Measurements from ENCODE around the gene TMEM169.
"Not testable (repeated sequence)": the region's sequence is repeated elsewhere in the genome, so short reads cannot be mapped to it uniquely, and the experiment has no call there.

The TMEM169 gene

GRCh38 chr2:216131175-216131926 is 49.6 kb downstream of the TMEM169 start:
- DNase-seq (ENCODE audit: low read depth): no peak

GRCh38 chr2:216132585-216132984 is 50.9 kb downstream of the TMEM169 start:
- no peak for DNase-seq (ENCODE audit: low read depth)

- DNase-seq (ENCODE audit: low read depth): no peak
These were observed 51.7 kb downstream of the TMEM169 start for GRCh38 chr2:216133397-216133796.

GRCh38 chr2:216134958-216135541 is 53.3 kb downstream of the TMEM169 start:
- no peak for DNase-seq (ENCODE audit: low read depth)

GRCh38 chr2:216139884-216140283 is 58.2 kb downstream of the TMEM169 start:
- no peak for DNase-seq (ENCODE audit: low read depth)

- DNase-seq (ENCODE audit: low read depth): not testable (repeated sequence)
These were observed 59.8 kb downstream of the TMEM169 start for GRCh38 chr2:216141516-216141915.

GRCh38 chr2:216142540-216142939 is 60.8 kb downstream of the TMEM169 start:
- DNase-seq (ENCODE audit: low read depth): no peak

GRCh38 chr2:216144372-216144771 is 62.7 kb downstream of the TMEM169 start:
- no peak for DNase-seq (ENCODE audit: low read depth)

GRCh38 chr2:216144857-216145256 is 63.1 kb downstream of the TMEM169 start:
- DNase-seq (ENCODE audit: low read depth): no peak

GRCh38 chr2:216146573-216146972 is 64.9 kb downstream of the TMEM169 start:
- DNase-seq (ENCODE audit: low read depth): no peak

- DNase-seq (ENCODE audit: low read depth): no peak
These were observed 65.7 kb downstream of the TMEM169 start for GRCh38 chr2:216147172-216148131.

- DNase-seq (ENCODE audit: low read depth): no peak
These were observed 67.3 kb downstream of the TMEM169 start for GRCh38 chr2:216148983-216149382.

GRCh38 chr2:216149741-216150140 is 68.0 kb downstream of the TMEM169 start:
- no peak for DNase-seq (ENCODE audit: low read depth)

GRCh38 chr2:216151313-216152025 is 69.8 kb downstream of the TMEM169 start:
- no peak for DNase-seq (ENCODE audit: low read depth)

Measured in stimulated activated CD8-positive, alpha-beta memory T cell treated with anti-CD3 and anti-CD28 coated beads, Interleukin-12 subunit alpha, Interleukin-12 subunit beta, amount 100 ng/mL, for 4 hours (primary cell).